HepG2 (cell line): ENCODE measurements around the gene AK9. TPM values are rescaled to one million over a fixed set of nuclear protein-coding genes. Genes with fewer than 3 reads are reported as not detected.

ENCODE experiments used
- NKX3-1 ChIP-seq: sonication (generic); formaldehyde crosslinking; IDR thresholded peaks from 2 replicates; pipeline ENCODE4 v1.5.0; 2020; ENCODE audit warnings: missing genetic modification reagents
- POLR2A ChIP-seq, 2 experiments: IDR thresholded peaks; 2 replicates each; pipeline ENCODE4 v1.6.1; 2011; ENCODE audit warnings: low read depth in 2 of 2, low read length in 2 of 2, mild to moderate bottlenecking in 1 of 2, moderate library complexity in 1 of 2; ENCODE audit not compliant: insufficient read depth in 1 of 2
- POLR2G ChIP-seq: fragments of 200-400 bp; formaldehyde crosslinking; IDR thresholded peaks from 2 replicates; pipeline ENCODE4 v1.6.1; 2018; ENCODE audit warnings: mild to moderate bottlenecking, low read depth, low read length, moderate library complexity
- RBM39 ChIP-seq: fragments of 200-400 bp; formaldehyde crosslinking; IDR thresholded peaks from one replicate; pipeline ENCODE4 v1.6.1; 2018; ENCODE audit warnings: antibody characterized with exemption, mild to moderate bottlenecking, low read depth, low read length; ENCODE audit not compliant: poor library complexity, severe bottlenecking
- REPIN1 ChIP-seq: sonication (generic); formaldehyde crosslinking; IDR thresholded peaks from 2 replicates; pipeline ENCODE4 v1.8.0; 2022; ENCODE audit warnings: missing genetic modification reagents, low read depth, mild to moderate bottlenecking, borderline replicate concordance
- RNF2 ChIP-seq: fragments of 450-650 bp; conservative IDR thresholded peaks from 2 replicates; pipeline ENCODE4 v1.6.1; 2016; ENCODE audit warnings: low read depth
- THAP11 ChIP-seq: IDR thresholded peaks from 2 replicates; pipeline ENCODE4 v1.6.1; 2016; ENCODE audit warnings: missing biosample characterization, missing genetic modification reagents
- XRCC5 ChIP-seq: fragments of 200-400 bp; formaldehyde crosslinking; optimal IDR thresholded peaks from 2 replicates; pipeline ENCODE3; 2017; ENCODE audit warnings: mild to moderate bottlenecking, low read length
- YEATS2 ChIP-seq: sonication (generic); formaldehyde crosslinking; IDR thresholded peaks from 2 replicates; pipeline ENCODE4 v1.4.0; 2020; ENCODE audit warnings: missing genetic modification reagents, borderline replicate concordance
- ZBTB21 ChIP-seq: sonication (generic); formaldehyde crosslinking; IDR thresholded peaks from 2 replicates; pipeline ENCODE4 v1.4.0; 2020; ENCODE audit warnings: missing genetic modification reagents
- ZFY ChIP-seq: sonication (generic); formaldehyde crosslinking; IDR thresholded peaks from 2 replicates; pipeline ENCODE4 v1.4.0; 2020; ENCODE audit warnings: missing genetic modification reagents
- ZNF317 ChIP-seq: sonication (generic); formaldehyde crosslinking; IDR thresholded peaks from 2 replicates; pipeline ENCODE4 v1.5.0; 2020; ENCODE audit warnings: mild to moderate bottlenecking, missing genetic modification reagents
- ZNF33B ChIP-seq: sonication (generic); formaldehyde crosslinking; IDR thresholded peaks from 2 replicates; pipeline ENCODE4 v1.5.1; 2020; ENCODE audit warnings: mild to moderate bottlenecking, missing genetic modification reagents
- ZNF652 ChIP-seq: IDR thresholded peaks from 2 replicates; pipeline ENCODE4 v1.6.1; 2016; ENCODE audit warnings: low read depth, borderline replicate concordance
- ZNF761 ChIP-seq: sonication (generic); formaldehyde crosslinking; conservative IDR thresholded peaks from 2 replicates; pipeline ENCODE4 v1.4.0; 2020; ENCODE audit warnings: mild to moderate bottlenecking, missing genetic modification reagents
- ZNF782 ChIP-seq: sonication (generic); formaldehyde crosslinking; IDR thresholded peaks from 2 replicates; pipeline ENCODE4 v1.4.0; 2020; ENCODE audit warnings: missing genetic modification reagents, mild to moderate bottlenecking, borderline replicate concordance
- ZNF83 ChIP-seq: sonication (generic); formaldehyde crosslinking; IDR thresholded peaks from 2 replicates; pipeline ENCODE4 v1.4.0; 2020; ENCODE audit warnings: missing genetic modification reagents, mild to moderate bottlenecking, borderline replicate concordance
- polyA plus RNA-seq, 8 experiments: library from polyadenylated mRNA; depleted of rRNA in 3 of 8; stranded (reverse) in 7 of 8; unstranded in 1 of 8; fragments of >200 nt; fragmentation: Illumina TruSeq in 4 of 8; extraction: Trizol in 4 of 8; gene quantifications; 2 replicates each; pipeline versions ENCODE4 v1.2.1 to v1.2.3, GENCODE V29; 2011 to 2016; ENCODE audit warnings: low read depth in 4 of 8, missing spikeins in 1 of 8, mixed read lengths in 1 of 8; ENCODE audit not compliant: insufficient read depth in 1 of 8
- total RNA-seq, 5 experiments: library from RNA; depleted of rRNA; stranded (reverse); fragments of >200 nt; fragmentation: Illumina TruSeq; extraction: Trizol; gene quantifications; 2 replicates each; pipeline ENCODE4 v1.2.3, GENCODE V29; 2016; ENCODE audit warnings: low read depth in 1 of 5
- TF ChIP-seq, protein P1 (sequence below): sonication (generic); formaldehyde crosslinking; IDR thresholded peaks from 2 replicates; pipeline ENCODE4 v1.9.0; 2022; ENCODE audit warnings: missing genetic modification reagents, mild to moderate bottlenecking, borderline replicate concordance
- TF ChIP-seq, protein P2 (sequence below): sonication (generic); formaldehyde crosslinking; IDR thresholded peaks from 2 replicates; pipeline ENCODE4 v1.4.0; 2020; ENCODE audit warnings: missing genetic modification reagents
- TF ChIP-seq, protein P3 (sequence below): sonication (generic); formaldehyde crosslinking; IDR thresholded peaks from 2 replicates; pipeline ENCODE4 v1.4.0; 2020; ENCODE audit warnings: missing genetic modification reagents, mild to moderate bottlenecking, borderline replicate concordance
- TF ChIP-seq, protein P4 (sequence below): IDR thresholded peaks from 2 replicates; pipeline ENCODE4 v1.6.1; 2016; ENCODE audit warnings: mild to moderate bottlenecking
- TF ChIP-seq, protein P5 (sequence below): sonication (generic); formaldehyde crosslinking; IDR thresholded peaks from 2 replicates; pipeline ENCODE4 v1.4.0; 2020; ENCODE audit warnings: mild to moderate bottlenecking, low read depth, missing genetic modification reagents

The AK9 gene
- total and polyA plus RNA-seq, 2 of the 13 experiments (the other 11 are each of a cell fraction or from before 2014, with no cell fraction given), result 3.2 to 4.8 TPM

DNA sequence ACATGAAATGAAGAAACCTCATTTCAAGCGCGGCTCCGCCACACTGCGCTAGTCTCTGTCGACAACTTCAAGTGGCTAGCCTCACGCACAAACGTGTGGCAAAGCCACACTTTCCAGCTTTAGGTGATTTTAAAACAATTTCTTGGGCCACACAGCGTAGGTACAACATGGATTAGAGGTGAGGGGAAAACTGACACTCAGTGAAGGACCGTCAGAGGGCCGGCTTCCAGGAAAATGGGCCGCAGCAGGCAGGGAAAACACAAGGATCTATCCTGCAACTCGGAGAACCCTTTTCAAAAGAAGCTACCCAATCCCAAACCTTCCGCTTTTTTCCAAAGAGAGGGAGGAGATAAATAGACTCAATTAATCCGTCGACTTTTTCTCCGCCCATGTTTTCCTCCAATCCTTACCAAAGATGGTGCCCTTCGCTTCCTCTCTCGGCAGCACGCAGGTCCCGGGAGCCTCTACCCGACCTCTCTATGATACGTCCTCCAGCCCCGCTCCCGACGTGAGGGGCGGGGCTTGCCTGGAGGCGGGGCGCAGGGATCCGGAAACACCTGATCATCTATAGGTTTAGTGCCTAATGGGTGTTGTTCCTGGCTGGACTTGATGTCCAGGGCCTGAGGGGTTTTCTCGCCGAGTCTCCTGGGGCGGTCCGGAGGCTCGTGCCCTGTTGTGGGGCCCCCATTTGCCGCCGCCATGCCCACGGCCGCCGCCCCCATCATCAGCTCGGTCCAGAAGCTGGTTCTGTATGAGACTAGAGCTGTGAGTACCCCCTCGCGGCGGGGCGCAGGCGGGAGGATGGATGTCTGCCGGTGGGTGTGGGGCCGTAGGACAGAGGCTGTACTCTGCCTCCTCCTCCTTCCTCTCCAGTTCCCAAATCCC lies at the start of gene AK9, which contains the start of gene FIG4 (continued):
- TF ChIP-seq, protein P1, sequence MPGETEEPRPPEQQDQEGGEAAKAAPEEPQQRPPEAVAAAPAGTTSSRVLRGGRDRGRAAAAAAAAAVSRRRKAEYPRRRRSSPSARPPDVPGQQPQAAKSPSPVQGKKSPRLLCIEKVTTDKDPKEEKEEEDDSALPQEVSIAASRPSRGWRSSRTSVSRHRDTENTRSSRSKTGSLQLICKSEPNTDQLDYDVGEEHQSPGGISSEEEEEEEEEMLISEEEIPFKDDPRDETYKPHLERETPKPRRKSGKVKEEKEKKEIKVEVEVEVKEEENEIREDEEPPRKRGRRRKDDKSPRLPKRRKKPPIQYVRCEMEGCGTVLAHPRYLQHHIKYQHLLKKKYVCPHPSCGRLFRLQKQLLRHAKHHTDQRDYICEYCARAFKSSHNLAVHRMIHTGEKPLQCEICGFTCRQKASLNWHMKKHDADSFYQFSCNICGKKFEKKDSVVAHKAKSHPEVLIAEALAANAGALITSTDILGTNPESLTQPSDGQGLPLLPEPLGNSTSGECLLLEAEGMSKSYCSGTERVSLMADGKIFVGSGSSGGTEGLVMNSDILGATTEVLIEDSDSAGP (CRISPR knock-in tag), result peak; percentile 76; the same call in 1 of the 2 replicates
- TF ChIP-seq POLR2A (IDR thresholded peaks at IDR 0.05; ENCODE audit: insufficient read depth in 1 of 2, low read depth in 2 of 2, low read length in 2 of 2) (peak; percentile 57 to 67), ZNF33B (CRISPR knock-in tag) (peak; percentile 41), POLR2G (peak; percentile 78), ZFY (CRISPR knock-in tag) (peak; percentile 69), REPIN1 (CRISPR knock-in tag) (peak; percentile 11; the same call in 1 of the 2 replicates), ZBTB21 (CRISPR knock-in tag) (0 out of 2 replicates have a peak, but pooled peaks have one; percentile 19), YEATS2 (peak; percentile 56; the same call in 1 of the 2 replicates), THAP11 (CRISPR knock-in tag) (peak; percentile 86), ZNF782 (0 out of 2 replicates have a peak, but pooled peaks have one; percentile 40), XRCC5 (peak; percentile 55), ZNF317 (CRISPR knock-in tag) (peak; percentile 80; the same call in 1 of the 2 replicates), RNF2 (peak; percentile 73; the same call in 1 of the 2 replicates), NKX3-1 (CRISPR knock-in tag) (no peak), ZNF83 (CRISPR knock-in tag) (no peak), RBM39 (peak; percentile 38), ZNF761 (CRISPR knock-in tag) (peak; percentile 56; the same call in 1 of the 2 replicates), ZNF652 (no peak)
- TF ChIP-seq, protein P2, sequence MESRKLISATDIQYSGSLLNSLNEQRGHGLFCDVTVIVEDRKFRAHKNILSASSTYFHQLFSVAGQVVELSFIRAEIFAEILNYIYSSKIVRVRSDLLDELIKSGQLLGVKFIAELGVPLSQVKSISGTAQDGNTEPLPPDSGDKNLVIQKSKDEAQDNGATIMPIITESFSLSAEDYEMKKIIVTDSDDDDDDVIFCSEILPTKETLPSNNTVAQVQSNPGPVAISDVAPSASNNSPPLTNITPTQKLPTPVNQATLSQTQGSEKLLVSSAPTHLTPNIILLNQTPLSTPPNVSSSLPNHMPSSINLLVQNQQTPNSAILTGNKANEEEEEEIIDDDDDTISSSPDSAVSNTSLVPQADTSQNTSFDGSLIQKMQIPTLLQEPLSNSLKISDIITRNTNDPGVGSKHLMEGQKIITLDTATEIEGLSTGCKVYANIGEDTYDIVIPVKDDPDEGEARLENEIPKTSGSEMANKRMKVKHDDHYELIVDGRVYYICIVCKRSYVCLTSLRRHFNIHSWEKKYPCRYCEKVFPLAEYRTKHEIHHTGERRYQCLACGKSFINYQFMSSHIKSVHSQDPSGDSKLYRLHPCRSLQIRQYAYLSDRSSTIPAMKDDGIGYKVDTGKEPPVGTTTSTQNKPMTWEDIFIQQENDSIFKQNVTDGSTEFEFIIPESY, result no peak
- TF ChIP-seq, protein P3, sequence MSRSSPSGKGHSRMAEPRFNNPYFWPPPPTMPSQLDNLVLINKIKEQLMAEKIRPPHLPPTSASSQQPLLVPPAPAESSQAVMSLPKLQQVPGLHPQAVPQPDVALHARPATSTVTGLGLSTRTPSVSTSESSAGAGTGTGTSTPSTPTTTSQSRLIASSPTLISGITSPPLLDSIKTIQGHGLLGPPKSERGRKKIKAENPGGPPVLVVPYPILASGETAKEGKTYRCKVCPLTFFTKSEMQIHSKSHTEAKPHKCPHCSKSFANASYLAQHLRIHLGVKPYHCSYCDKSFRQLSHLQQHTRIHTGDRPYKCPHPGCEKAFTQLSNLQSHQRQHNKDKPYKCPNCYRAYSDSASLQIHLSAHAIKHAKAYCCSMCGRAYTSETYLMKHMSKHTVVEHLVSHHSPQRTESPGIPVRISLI (CRISPR knock-in tag), result peak; percentile 35; the same call in 1 of the 2 replicates
- TF ChIP-seq, protein P4, sequence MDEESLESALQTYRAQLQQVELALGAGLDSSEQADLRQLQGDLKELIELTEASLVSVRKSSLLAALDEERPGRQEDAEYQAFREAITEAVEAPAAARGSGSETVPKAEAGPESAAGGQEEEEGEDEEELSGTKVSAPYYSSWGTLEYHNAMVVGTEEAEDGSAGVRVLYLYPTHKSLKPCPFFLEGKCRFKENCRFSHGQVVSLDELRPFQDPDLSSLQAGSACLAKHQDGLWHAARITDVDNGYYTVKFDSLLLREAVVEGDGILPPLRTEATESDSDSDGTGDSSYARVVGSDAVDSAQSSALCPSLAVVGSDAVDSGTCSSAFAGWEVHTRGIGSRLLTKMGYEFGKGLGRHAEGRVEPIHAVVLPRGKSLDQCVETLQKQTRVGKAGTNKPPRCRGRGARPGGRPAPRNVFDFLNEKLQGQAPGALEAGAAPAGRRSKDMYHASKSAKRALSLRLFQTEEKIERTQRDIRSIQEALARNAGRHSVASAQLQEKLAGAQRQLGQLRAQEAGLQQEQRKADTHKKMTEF (CRISPR knock-in tag), result peak; percentile 52; the same call in 1 of the 2 replicates
- TF ChIP-seq, protein P5, sequence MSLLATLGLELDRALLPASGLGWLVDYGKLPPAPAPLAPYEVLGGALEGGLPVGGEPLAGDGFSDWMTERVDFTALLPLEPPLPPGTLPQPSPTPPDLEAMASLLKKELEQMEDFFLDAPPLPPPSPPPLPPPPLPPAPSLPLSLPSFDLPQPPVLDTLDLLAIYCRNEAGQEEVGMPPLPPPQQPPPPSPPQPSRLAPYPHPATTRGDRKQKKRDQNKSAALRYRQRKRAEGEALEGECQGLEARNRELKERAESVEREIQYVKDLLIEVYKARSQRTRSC (CRISPR knock-in tag), result 0 out of 2 replicates have a peak, but pooled peaks have one; percentile 37
